HepG2 (cell line): Measurements from ENCODE around the gene PRKCD. TPM values are rescaled to one million over a fixed set of nuclear protein-coding genes. Genes with fewer than 3 reads are reported as not detected.
A peak's percentile ranks its signal among the peaks of the same experiment; 100 is the strongest.

ENCODE experiments used
- ARID5B ChIP-seq: IDR thresholded peaks from 2 replicates; pipeline ENCODE4 v1.4.0; 2020; ENCODE audit warnings: mild to moderate bottlenecking, missing genetic modification reagents
- ATF7-NPFF ChIP-seq: sonication (generic); formaldehyde crosslinking; IDR thresholded peaks from 2 replicates; pipeline ENCODE4 v1.8.1; 2023; ENCODE audit warnings: mild to moderate bottlenecking, low read depth, missing genetic modification reagents, moderate library complexity
- ELF3 ChIP-seq: IDR thresholded peaks from 2 replicates; pipeline ENCODE4 v1.6.1; 2016; ENCODE audit warnings: missing genetic modification reagents, missing compliant biosample characterization
- EP300 ChIP-seq, 3 experiments: sonication (generic) in 1 of 3; formaldehyde crosslinking in 1 of 3; IDR thresholded peaks; 2 replicates each; pipeline versions ENCODE4 v1.5.1 to v1.6.1; 2011 to 2020; ENCODE audit warnings: low read depth in 2 of 3, low read length in 2 of 3, borderline replicate concordance in 1 of 3, improper control_type of control experiment in 1 of 3, mild to moderate bottlenecking in 1 of 3, missing genetic modification reagents in 1 of 3, moderate library complexity in 1 of 3
- ETV6 ChIP-seq: sonication (generic); formaldehyde crosslinking; conservative IDR thresholded peaks from 2 replicates; pipeline ENCODE4 v1.4.0; 2020; ENCODE audit warnings: missing genetic modification reagents
- JUN ChIP-seq: sonication (generic); formaldehyde crosslinking; IDR thresholded peaks from 2 replicates; pipeline ENCODE4 v1.4.0; 2020; ENCODE audit warnings: mild to moderate bottlenecking, missing genetic modification reagents
- KAT8 ChIP-seq: IDR thresholded peaks from 2 replicates; pipeline ENCODE4 v1.6.1; 2016; ENCODE audit warnings: missing genetic modification reagents, missing compliant biosample characterization
- KMT2B ChIP-seq: IDR thresholded peaks from 2 replicates; pipeline ENCODE4 v1.6.1; 2016; ENCODE audit warnings: missing genetic modification reagents, missing compliant biosample characterization
- RBM22 ChIP-seq: fragments of 200-400 bp; formaldehyde crosslinking; optimal IDR thresholded peaks from 2 replicates; pipeline ENCODE3; 2017; ENCODE audit warnings: mild to moderate bottlenecking, low read length, moderate library complexity
- TMF1 ChIP-seq: sonication (generic); formaldehyde crosslinking; IDR thresholded peaks from 2 replicates; pipeline ENCODE4 v1.8.1; 2022; ENCODE audit warnings: low read depth, missing genetic modification reagents
- YEATS2 ChIP-seq: sonication (generic); formaldehyde crosslinking; IDR thresholded peaks from 2 replicates; pipeline ENCODE4 v1.4.0; 2020; ENCODE audit warnings: missing genetic modification reagents, borderline replicate concordance
- ZNF160 ChIP-seq: sonication (generic); formaldehyde crosslinking; IDR thresholded peaks from 2 replicates; pipeline ENCODE4 v1.8.0; 2022; ENCODE audit warnings: mild to moderate bottlenecking, inconsistent platforms, missing genetic modification reagents
- ZNF781 ChIP-seq: sonication (generic); formaldehyde crosslinking; IDR thresholded peaks from 2 replicates; pipeline ENCODE4 v1.5.1; 2020; ENCODE audit warnings: borderline replicate concordance, mild to moderate bottlenecking, missing genetic modification reagents; ENCODE audit errors: not compliant biosample characterization
- polyA plus RNA-seq, 8 experiments: library from polyadenylated mRNA; depleted of rRNA in 3 of 8; stranded (reverse) in 7 of 8; unstranded in 1 of 8; fragments of >200 nt; fragmentation: Illumina TruSeq in 4 of 8; extraction: Trizol in 4 of 8; gene quantifications; 2 replicates each; pipeline versions ENCODE4 v1.2.1 to v1.2.3, GENCODE V29; 2011 to 2016; ENCODE audit warnings: low read depth in 4 of 8, missing spikeins in 1 of 8, mixed read lengths in 1 of 8; ENCODE audit not compliant: insufficient read depth in 1 of 8
- total RNA-seq, 5 experiments: library from RNA; depleted of rRNA; stranded (reverse); fragments of >200 nt; fragmentation: Illumina TruSeq; extraction: Trizol; gene quantifications; 2 replicates each; pipeline ENCODE4 v1.2.3, GENCODE V29; 2016; ENCODE audit warnings: low read depth in 1 of 5
- TF ChIP-seq, protein P1 (sequence below): sonication (generic); formaldehyde crosslinking; IDR thresholded peaks from 2 replicates; pipeline ENCODE4 v1.4.0; 2020; ENCODE audit warnings: mild to moderate bottlenecking, missing genetic modification reagents
- TF ChIP-seq, protein P2 (sequence below): sonication (generic); formaldehyde crosslinking; IDR thresholded peaks from 2 replicates; pipeline ENCODE4 v1.4.0; 2020; ENCODE audit warnings: missing genetic modification reagents
- TF ChIP-seq, protein P3 (sequence below): sonication (generic); formaldehyde crosslinking; IDR thresholded peaks from 2 replicates; pipeline ENCODE4 v1.5.1; 2020; ENCODE audit warnings: mild to moderate bottlenecking, missing genetic modification reagents, borderline replicate concordance

PRKCD gene
- total and polyA plus RNA-seq, 2 of the 13 experiments (the other 11 are each of a cell fraction or from before 2014, with no cell fraction given): 1.6 to 40.7 TPM

- TF ChIP-seq, protein P1, sequence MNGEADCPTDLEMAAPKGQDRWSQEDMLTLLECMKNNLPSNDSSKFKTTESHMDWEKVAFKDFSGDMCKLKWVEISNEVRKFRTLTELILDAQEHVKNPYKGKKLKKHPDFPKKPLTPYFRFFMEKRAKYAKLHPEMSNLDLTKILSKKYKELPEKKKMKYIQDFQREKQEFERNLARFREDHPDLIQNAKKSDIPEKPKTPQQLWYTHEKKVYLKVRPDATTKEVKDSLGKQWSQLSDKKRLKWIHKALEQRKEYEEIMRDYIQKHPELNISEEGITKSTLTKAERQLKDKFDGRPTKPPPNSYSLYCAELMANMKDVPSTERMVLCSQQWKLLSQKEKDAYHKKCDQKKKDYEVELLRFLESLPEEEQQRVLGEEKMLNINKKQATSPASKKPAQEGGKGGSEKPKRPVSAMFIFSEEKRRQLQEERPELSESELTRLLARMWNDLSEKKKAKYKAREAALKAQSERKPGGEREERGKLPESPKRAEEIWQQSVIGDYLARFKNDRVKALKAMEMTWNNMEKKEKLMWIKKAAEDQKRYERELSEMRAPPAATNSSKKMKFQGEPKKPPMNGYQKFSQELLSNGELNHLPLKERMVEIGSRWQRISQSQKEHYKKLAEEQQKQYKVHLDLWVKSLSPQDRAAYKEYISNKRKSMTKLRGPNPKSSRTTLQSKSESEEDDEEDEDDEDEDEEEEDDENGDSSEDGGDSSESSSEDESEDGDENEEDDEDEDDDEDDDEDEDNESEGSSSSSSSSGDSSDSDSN (CRISPR knock-in tag): peak; percentile 56; the same call in 1 of the 2 replicates
- no peak for TF ChIP-seq ETV6 (CRISPR knock-in tag)
- TF ChIP-seq ZNF160 (CRISPR knock-in tag): no peak
- TF ChIP-seq KMT2B (CRISPR knock-in tag): 0 out of 2 replicates have a peak, but pooled peaks have one; percentile 21
- TF ChIP-seq RBM22: peak; percentile 85
- no peak for TF ChIP-seq ATF7-NPFF (CRISPR knock-in tag)
- no peak for TF ChIP-seq ZNF781
- peak; percentile 57; the same call in 1 of the 2 replicates for TF ChIP-seq ELF3 (CRISPR knock-in tag)
- peak; percentile 43; the same call in 1 of the 2 replicates for TF ChIP-seq ARID5B (CRISPR knock-in tag)
- TF ChIP-seq, protein P2, sequence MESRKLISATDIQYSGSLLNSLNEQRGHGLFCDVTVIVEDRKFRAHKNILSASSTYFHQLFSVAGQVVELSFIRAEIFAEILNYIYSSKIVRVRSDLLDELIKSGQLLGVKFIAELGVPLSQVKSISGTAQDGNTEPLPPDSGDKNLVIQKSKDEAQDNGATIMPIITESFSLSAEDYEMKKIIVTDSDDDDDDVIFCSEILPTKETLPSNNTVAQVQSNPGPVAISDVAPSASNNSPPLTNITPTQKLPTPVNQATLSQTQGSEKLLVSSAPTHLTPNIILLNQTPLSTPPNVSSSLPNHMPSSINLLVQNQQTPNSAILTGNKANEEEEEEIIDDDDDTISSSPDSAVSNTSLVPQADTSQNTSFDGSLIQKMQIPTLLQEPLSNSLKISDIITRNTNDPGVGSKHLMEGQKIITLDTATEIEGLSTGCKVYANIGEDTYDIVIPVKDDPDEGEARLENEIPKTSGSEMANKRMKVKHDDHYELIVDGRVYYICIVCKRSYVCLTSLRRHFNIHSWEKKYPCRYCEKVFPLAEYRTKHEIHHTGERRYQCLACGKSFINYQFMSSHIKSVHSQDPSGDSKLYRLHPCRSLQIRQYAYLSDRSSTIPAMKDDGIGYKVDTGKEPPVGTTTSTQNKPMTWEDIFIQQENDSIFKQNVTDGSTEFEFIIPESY (CRISPR knock-in tag): peak; percentile 22; the same call in 1 of the 2 replicates
- TF ChIP-seq KAT8 (CRISPR knock-in tag): 0 out of 2 replicates have a peak, but pooled peaks have one; percentile 46
- TF ChIP-seq EP300 (IDR thresholded peaks at IDR 0.05; ENCODE audit: low read depth in 2 of 2, low read length in 2 of 2): no peak
- peak; percentile 50; the same call in 1 of the 2 replicates for TF ChIP-seq EP300 (CRISPR knock-in tag; IDR thresholded peaks at IDR 0.05; ENCODE audit: borderline replicate concordance)
- TF ChIP-seq, protein P3, sequence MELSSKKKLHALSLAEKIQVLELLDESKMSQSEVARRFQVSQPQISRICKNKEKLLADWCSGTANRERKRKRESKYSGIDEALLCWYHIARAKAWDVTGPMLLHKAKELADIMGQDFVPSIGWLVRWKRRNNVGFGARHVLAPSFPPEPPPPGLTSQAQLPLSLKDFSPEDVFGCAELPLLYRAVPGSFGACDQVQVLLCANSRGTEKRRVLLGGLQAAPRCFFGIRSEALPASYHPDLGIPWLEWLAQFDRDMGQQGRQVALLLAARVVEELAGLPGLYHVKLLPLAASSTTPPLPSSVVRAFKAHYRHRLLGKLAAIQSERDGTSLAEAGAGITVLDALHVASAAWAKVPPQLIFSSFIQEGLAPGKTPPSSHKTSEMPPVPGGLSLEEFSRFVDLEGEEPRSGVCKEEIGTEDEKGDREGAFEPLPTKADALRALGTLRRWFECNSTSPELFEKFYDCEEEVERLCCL (CRISPR knock-in tag): no peak
- no peak for TF ChIP-seq JUN (CRISPR knock-in tag)
- 0 out of 2 replicates have a peak, but pooled peaks have one; percentile 25 for TF ChIP-seq YEATS2
- TF ChIP-seq TMF1 (CRISPR knock-in tag): no peak
These were observed 75.3 kb downstream of the PRKCD start (continued) for GRCh38 chr3:53236112-53236841.
